ENCODE results near the gene ARHGEF7.

GRCh38 chr13:111258637-111259036 is 143.5 kb downstream of the ARHGEF7 start:
- TF ChIP-seq EZH2phosphoT487 (IDR thresholded peaks at IDR 0.05; ENCODE audit: low read depth, severe bottlenecking, unreplicated experiment): no peak
- TF ChIP-seq EZH2 (IDR thresholded peaks at IDR 0.05; ENCODE audit: borderline replicate concordance): no peak
- no peak for TF ChIP-seq CTCF (IDR thresholded peaks at IDR 0.05; ENCODE audit: poor library complexity)
